GM12878 (cell line): Measurements from ENCODE around the gene UMAD1. TPM values are rescaled to one million over a fixed set of nuclear protein-coding genes. Genes with fewer than 3 reads are reported as not detected.

Experiments
- ATAC-seq: fragments of 200-7000 bp; cut with Tn5 transposase; 3 replicates; pipeline ENCODE4 v1.9.1; 2020; ENCODE audit warnings: mild to moderate bottlenecking, moderate library complexity
- BruUV-seq: library from RNA; stranded (reverse); fragments of 400-500 nt; replicated peaks from 2 replicates; lab custom pipeline; 2021; lab: Mats Ljungman, UMichigan
- CTCF ChIA-PET: fragments of 300-600 bp; sonication (Branson Sonifier 250); formaldehyde crosslinking; extraction: SDS; loops from one replicate; lab custom pipeline; 2021; ENCODE audit warnings: inconsistent platforms; lab: Yijun Ruan, JAX
- POLR2A ChIA-PET: fragments of 350-600 bp; formaldehyde crosslinking; extraction: SDS; loops from one replicate; lab custom pipeline; 2021; ENCODE audit warnings: inconsistent platforms; lab: Charles Lee
- RAD21 ChIA-PET: fragments of 300-600 bp; sonication (Branson Sonifier 250); formaldehyde crosslinking; loops from one replicate; lab custom pipeline; 2023; ENCODE audit warnings: antibody characterized with exemption; ENCODE audit not compliant: unreplicated experiment; lab: Charles Lee
- SMC1A ChIA-PET: fragments of 300-600 bp; sonication (Branson Sonifier 250); formaldehyde crosslinking; loops from one replicate; lab custom pipeline; 2023; ENCODE audit not compliant: unreplicated experiment, uncharacterized antibody; lab: Charles Lee
- DNase-seq: peaks from one replicate; pipeline ENCODE4 v3.0.0-alpha.2; 2011; ENCODE audit warnings: low read depth, low spot score
- FAIRE-seq: peaks from 3 replicates; lab custom pipeline; 2011; peaks lifted over from hg19 to GRCh38; lab: Jason Lieb, UNC
- H2AFZ ChIP-seq: 2 replicates; pipeline ENCODE4 v1.6.0; 2011; ENCODE audit warnings: low read depth, low read length, control low read depth; ENCODE audit not compliant: control insufficient read depth
- H3K27ac ChIP-seq: 2 replicates; pipeline ENCODE4 v1.5.1; 2011; ENCODE audit warnings: control low read depth; ENCODE audit not compliant: control insufficient read depth, insufficient read depth
- H3K27me3 ChIP-seq, 2 experiments: replicated peaks in 1 of 2; 2 replicates each; pipeline versions ENCODE4 v1.6.0 to v1.6.1; 2011; ENCODE audit warnings: low read length in 1 of 2; ENCODE audit not compliant: control insufficient read depth in 2 of 2, insufficient read depth in 2 of 2
- H3K36me3 ChIP-seq, 2 experiments: 2 replicates each; pipeline ENCODE4 v1.5.1; 2011; ENCODE audit warnings: low read length in 1 of 2; ENCODE audit not compliant: control insufficient read depth in 2 of 2, insufficient read depth in 2 of 2
- H3K4me1 ChIP-seq: 2 replicates; pipeline ENCODE4 v1.6.1; 2011; ENCODE audit warnings: mild to moderate bottlenecking, low read length, moderate library complexity, mixed read lengths; ENCODE audit not compliant: control insufficient read depth, insufficient read depth
- H3K4me2 ChIP-seq: 2 replicates; pipeline ENCODE4 v1.6.0; 2011; ENCODE audit warnings: control low read depth; ENCODE audit not compliant: control insufficient read depth, insufficient read depth
- H3K4me3 ChIP-seq: fragments of 200-600 bp; sonication (generic); 2 replicates; pipeline ENCODE4 v1.5.1; 2016
- H3K79me2 ChIP-seq: 2 replicates; pipeline ENCODE4 v1.6.0; 2011; ENCODE audit warnings: low read length; ENCODE audit not compliant: control insufficient read depth, insufficient read depth
- H3K9ac ChIP-seq: 2 replicates; pipeline ENCODE4 v1.8.0; 2011; ENCODE audit warnings: low read length, control low read depth, mixed read lengths; ENCODE audit not compliant: control insufficient read depth, insufficient read depth
- H3K9me3 ChIP-seq: replicated peaks from 3 replicates; pipeline ENCODE4 v1.5.1; 2011; ENCODE audit warnings: mild to moderate bottlenecking, low read length; ENCODE audit not compliant: control insufficient read depth, insufficient read depth
- H4K20me1 ChIP-seq: 2 replicates; pipeline ENCODE4 v1.6.0; 2011; ENCODE audit not compliant: control insufficient read depth, insufficient read depth
- ATF7 ChIP-seq: fragments of 450-650 bp; IDR thresholded peaks from 2 replicates; pipeline ENCODE4 v1.6.1; 2016; ENCODE audit warnings: low read depth, mild to moderate bottlenecking
- BACH1 ChIP-seq: fragments of 450-650 bp; IDR thresholded peaks from 2 replicates; pipeline ENCODE4 v1.6.1; 2017; ENCODE audit warnings: mild to moderate bottlenecking, borderline replicate concordance
- CBFB ChIP-seq: IDR thresholded peaks from 2 replicates; pipeline ENCODE4 v1.6.1; 2016; ENCODE audit warnings: antibody characterized with exemption, low read depth
- CHD2 ChIP-seq: IDR thresholded peaks from 2 replicates; pipeline ENCODE4 v1.6.1; 2011; ENCODE audit warnings: low read depth, low read length, improper control_type of control experiment, borderline replicate concordance
- CTCF ChIP-seq, 3 experiments: IDR thresholded peaks in 2 of 3; conservative IDR thresholded peaks in 1 of 3; 2 replicates each; pipeline ENCODE4 v1.5.1; 2011; ENCODE audit warnings: low read depth in 3 of 3, low read length in 3 of 3, mild to moderate bottlenecking in 3 of 3, control low read depth in 2 of 3, moderate library complexity in 2 of 3, inconsistent platforms in 1 of 3, mixed read lengths in 1 of 3; ENCODE audit not compliant: control insufficient read depth in 2 of 3, insufficient read depth in 1 of 3; ENCODE audit errors: extremely low read depth in 1 of 3
- DPF2 ChIP-seq: fragments of 450-650 bp; IDR thresholded peaks from 2 replicates; pipeline ENCODE4 v1.6.1; 2017; ENCODE audit warnings: mild to moderate bottlenecking
- NFYB ChIP-seq: IDR thresholded peaks from 2 replicates; pipeline ENCODE4 v1.6.1; 2011; ENCODE audit warnings: low read depth, mild to moderate bottlenecking, low read length, improper control_type of control experiment, moderate library complexity; ENCODE audit not compliant: insufficient read depth
- RAD21 ChIP-seq: IDR thresholded peaks from 2 replicates; pipeline ENCODE4 v1.6.1; 2011; ENCODE audit warnings: mild to moderate bottlenecking, low read depth, low read length, moderate library complexity; ENCODE audit not compliant: insufficient read depth
- RB1 ChIP-seq: fragments of 450-650 bp; formaldehyde crosslinking; IDR thresholded peaks from 2 replicates; pipeline ENCODE4 v1.6.1; 2017; ENCODE audit warnings: mild to moderate bottlenecking, borderline replicate concordance
- SP1 ChIP-seq: IDR thresholded peaks from one replicate; pipeline ENCODE4 v1.6.1; 2011; ENCODE audit warnings: low read depth, low read length
- STAT3 ChIP-seq: IDR thresholded peaks from 2 replicates; pipeline ENCODE4 v1.6.1; 2011; ENCODE audit warnings: low read depth, low read length, improper control_type of control experiment
- TBL1XR1 ChIP-seq: IDR thresholded peaks from 2 replicates; pipeline ENCODE4 v1.6.1; 2012; ENCODE audit warnings: low read depth, low read length, improper control_type of control experiment
- USF1 ChIP-seq: IDR thresholded peaks from 2 replicates; pipeline ENCODE4 v1.6.1; 2011; ENCODE audit warnings: borderline replicate concordance, low read depth, mild to moderate bottlenecking, moderate library complexity, mixed read lengths, low read length; ENCODE audit not compliant: insufficient read depth; ENCODE audit errors: extremely low read length
- ZNF687 ChIP-seq: fragments of 450-650 bp; IDR thresholded peaks from 2 replicates; pipeline ENCODE4 v1.6.1; 2017; ENCODE audit warnings: mild to moderate bottlenecking, moderate library complexity
- ZSCAN29 ChIP-seq: fragments of 450-650 bp; IDR thresholded peaks from 2 replicates; pipeline ENCODE4 v1.6.1; 2017; ENCODE audit warnings: mild to moderate bottlenecking, moderate library complexity
- WGBS: methylation state at CpG from one replicate; pipeline ENCODE4 v1.1.6; 2016; ENCODE audit warnings: low lambda C conversion rate; ENCODE audit not compliant: insufficient replicate concordance, insufficient coverage; ENCODE audit errors: missing lambda C conversion rate; 5-methylcytosine and 5-hydroxymethylcytosine counted together
- in situ Hi-C: fragments of 300-500 bp; cut with MboI; formaldehyde crosslinking; loops from 9 replicates; pipeline ENCODE4 v1.14.3; 2018; ENCODE audit warnings: mixed read lengths
- intact Hi-C: fragments of 100-400 bp; cut with micrococcal nuclease; formaldehyde crosslinking; loops from one replicate; pipeline ENCODE4 v1.14.2; 2022; ENCODE audit not compliant: unreplicated experiment
- polyA plus RNA-seq, 11 experiments: library from polyadenylated mRNA; depleted of rRNA in 4 of 11; unstranded in 6 of 11; stranded (reverse) in 5 of 11; fragments of >200 nt; fragmentation: Nextera tagmentation in 4 of 11; fragmentation: Illumina TruSeq in 1 of 11; extraction: Ambion mirVana in 4 of 11; extraction: Trizol in 1 of 11; gene quantifications; 1 replicate in 1 of 11; 2 replicates in 10 of 11; pipeline versions ENCODE4 v1.2.1 to v1.2.3, GENCODE V29; 2011 to 2016; ENCODE audit warnings: inconsistent platforms in 2 of 11, missing spikeins in 2 of 11, low read depth in 1 of 11
- total RNA-seq, 4 experiments: library from RNA; depleted of rRNA in 3 of 4; stranded (reverse); fragments of >200 nt in 3 of 4; fragmentation: Illumina TruSeq in 1 of 4; extraction: Trizol in 1 of 4; gene quantifications; 2 replicates each; pipeline versions ENCODE4 v1.2.1 to v1.2.3, GENCODE V29; 2013 to 2021

UMAD1 gene
- total and polyA plus RNA-seq, 10 of the 15 experiments (the other 5 are each of a cell fraction or from before 2014, with no cell fraction given), result 6.0 to 28.6 (median 9.3) TPM

- SMC1A ChIA-PET, result interaction anchor here (0.8 to 3.8 kb wide), 2 partner anchors 13 to 19 kb away, joined by 3 to 36 read pairs; no protein-coding TSS in a partner anchor
- no peak for TF ChIP-seq CHD2
- TF ChIP-seq NFYB, result no peak
- no peak for TF ChIP-seq ZSCAN29
- no peak for TF ChIP-seq USF1
- TF ChIP-seq TBL1XR1, result no peak
- no peak for TF ChIP-seq SP1
- TF ChIP-seq CBFB, result no peak
- TF ChIP-seq ZNF687, result no peak
- no peak for TF ChIP-seq RAD21
- no peak for TF ChIP-seq ATF7
- no peak for TF ChIP-seq CTCF (IDR thresholded peaks at IDR 0.05 in 2 of 3, conservative IDR thresholded peaks at IDR 0.05 in 1 of 3; ENCODE audit: control insufficient read depth in 2 of 3, extremely low read depth in 1 of 3, insufficient read depth in 1 of 3, low read depth in 3 of 3, low read length in 3 of 3)
- TF ChIP-seq STAT3, result no peak
- TF ChIP-seq BACH1, result no peak
- TF ChIP-seq DPF2, result no peak
- no peak for TF ChIP-seq RB1
- Histone ChIP-seq H3K79me2 (no peaks in the 10 kb centered on the region), H3K9ac (no peak overlapping the region), H3K4me3 (no peak overlapping the region), H3K4me2 (no peak overlapping the region), H3K36me3 (no peaks in the 10 kb centered on the region), H3K27me3 (no peaks in the 10 kb centered on the region), H2AFZ (no peak overlapping the region), H3K27ac (no peak overlapping the region), H4K20me1 (no peaks in the 10 kb centered on the region), H3K9me3 (no peaks in the 10 kb centered on the region), H3K4me1 (peaks cover 4% of the 10 kb centered on the region)
- no peak for DNase-seq
- POLR2A ChIA-PET, result no interaction called here
- intact Hi-C loops, result no loop called here
- RAD21 ChIA-PET, result interaction anchor here (5.7 kb wide), 1 partner anchor 13 kb away, joined by 35 read pairs; no protein-coding TSS in a partner anchor
- CTCF ChIA-PET, result interaction anchor here (1.1 to 5.9 kb wide), 3 partner anchors 14 to 57 kb away, joined by 3 to 47 read pairs (median 3); no protein-coding TSS in a partner anchor
- no peak for FAIRE-seq
- WGBS, result 85% methylated on average over 3 of the region's 3 CpGs
- no TSS peak for BruUV-seq
- no peak for ATAC-seq
- in situ Hi-C loops, result no loop called here
Measured at GRCh38 chr7:7694542-7694941, 54.0 kb downstream of the UMAD1 start.
